ENCODE data around the gene ANKRD27.
"Not testable (repeated sequence)": the region's sequence is repeated elsewhere in the genome, so short reads cannot be mapped to it uniquely, and the experiment has no call there.

Gene ANKRD27

GRCh38 chr19:32603961-32604360 lies 71.0 kb downstream of the ANKRD27 start:
- no peak for DNase-seq (ENCODE audit: low spot score)

GRCh38 chr19:32599736-32600157 lies 75.2 kb downstream of the ANKRD27 start:
- DNase-seq (ENCODE audit: low spot score): peak; percentile 73

GRCh38 chr19:32599258-32599657 lies 75.7 kb downstream of the ANKRD27 start:
- DNase-seq (ENCODE audit: low spot score): no peak

- no peak for DNase-seq (ENCODE audit: low spot score)
These were observed 77.0 kb downstream of the ANKRD27 start for GRCh38 chr19:32598022-32598421.

- DNase-seq (ENCODE audit: low spot score): no peak
These were observed 79.5 kb downstream of the ANKRD27 start for GRCh38 chr19:32595491-32595890.

DNA sequence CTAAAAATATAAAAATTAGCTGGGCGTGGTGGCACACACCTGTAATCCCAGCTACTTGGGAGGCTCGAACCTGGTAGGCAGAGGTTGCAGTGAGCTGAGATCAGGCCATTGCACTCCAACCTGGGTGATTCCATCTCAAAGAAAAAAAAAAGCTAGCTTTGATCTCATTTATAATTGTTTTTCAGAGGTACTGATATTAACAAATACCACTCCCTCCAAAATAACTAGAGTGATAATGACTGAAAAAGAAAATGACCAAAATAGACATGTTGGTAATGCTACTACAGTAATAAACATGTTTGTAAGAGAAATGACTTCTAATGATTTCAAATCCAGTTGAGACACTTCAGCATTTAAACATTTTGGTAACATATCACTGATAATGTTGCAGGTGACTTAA lies 81.0 kb downstream of the ANKRD27 start:
- no peak for DNase-seq (ENCODE audit: low spot score)

- not testable (repeated sequence) for DNase-seq (ENCODE audit: low spot score)
These were observed 87.1 kb downstream of the ANKRD27 start for GRCh38 chr19:32587747-32588504.

GRCh38 chr19:32581705-32582179 lies 93.2 kb downstream of the ANKRD27 start:
- peak; percentile 30 for DNase-seq (ENCODE audit: low spot score)

GRCh38 chr19:32580901-32581704 lies 93.9 kb downstream of the ANKRD27 start, which contains the start of gene PDCD5:
TSS of gene PDCD5 (plus strand) at chr19:32581190. CDS start at chr19:32581262, 72 bp downstream.
- DNase-seq (ENCODE audit: low spot score): peak; percentile 92

DNA sequence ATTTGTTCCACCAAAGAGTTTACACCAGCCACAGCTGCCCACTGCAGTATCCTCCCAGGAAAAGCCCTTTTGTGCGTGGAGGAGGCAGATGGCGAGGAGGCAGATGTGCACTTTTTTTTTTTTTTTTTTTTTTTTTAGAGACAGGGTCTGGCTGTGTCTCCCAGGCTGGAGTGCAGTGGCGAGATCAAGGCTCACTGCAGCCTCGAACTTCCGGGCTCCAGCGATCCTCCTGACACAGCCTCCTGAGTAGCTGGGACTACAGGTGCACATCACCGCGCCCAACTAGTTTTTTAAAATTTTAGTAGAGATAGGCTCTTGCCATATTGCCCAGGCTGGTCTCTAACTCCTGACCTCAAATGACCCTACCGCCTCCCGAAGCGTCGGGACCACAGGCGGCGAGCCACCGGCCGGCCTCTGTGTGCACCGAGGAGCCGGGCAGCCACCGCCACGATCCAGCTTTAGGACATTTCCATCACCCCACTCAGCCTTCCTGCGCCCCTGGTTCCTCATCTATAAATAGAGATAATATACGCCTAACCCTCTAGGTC lies 94.6 kb downstream of the ANKRD27 start:
- DNase-seq (ENCODE audit: low spot score): no peak

DNA sequence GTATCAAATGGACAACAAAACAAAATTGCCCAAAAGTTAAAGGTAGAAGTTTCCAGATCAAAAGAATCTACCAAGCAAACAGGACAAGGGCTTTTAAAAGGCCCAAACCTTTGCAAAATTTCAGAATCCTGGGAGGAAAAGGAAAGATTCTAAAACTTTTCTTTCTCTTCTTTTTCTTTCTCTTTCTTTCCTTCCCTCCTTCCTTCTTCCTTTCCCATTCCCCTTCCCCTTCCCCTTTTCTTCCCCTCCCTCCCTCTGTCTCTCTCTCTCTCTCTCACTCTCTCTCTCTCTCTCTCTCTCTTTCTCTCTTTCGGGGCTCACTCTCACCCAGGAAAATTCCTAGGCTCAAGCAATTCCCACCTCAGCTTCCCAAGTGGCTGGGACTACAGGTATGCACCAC lies 98.2 kb downstream of the ANKRD27 start:
- DNase-seq (ENCODE audit: low spot score): no peak

- DNase-seq (ENCODE audit: low spot score): no peak
These were observed 101.5 kb downstream of the ANKRD27 start for GRCh38 chr19:32573492-32573794.

GRCh38 chr19:32572700-32573491 lies 102.1 kb downstream of the ANKRD27 start:
- not testable (repeated sequence) for DNase-seq (ENCODE audit: low spot score)

DNA sequence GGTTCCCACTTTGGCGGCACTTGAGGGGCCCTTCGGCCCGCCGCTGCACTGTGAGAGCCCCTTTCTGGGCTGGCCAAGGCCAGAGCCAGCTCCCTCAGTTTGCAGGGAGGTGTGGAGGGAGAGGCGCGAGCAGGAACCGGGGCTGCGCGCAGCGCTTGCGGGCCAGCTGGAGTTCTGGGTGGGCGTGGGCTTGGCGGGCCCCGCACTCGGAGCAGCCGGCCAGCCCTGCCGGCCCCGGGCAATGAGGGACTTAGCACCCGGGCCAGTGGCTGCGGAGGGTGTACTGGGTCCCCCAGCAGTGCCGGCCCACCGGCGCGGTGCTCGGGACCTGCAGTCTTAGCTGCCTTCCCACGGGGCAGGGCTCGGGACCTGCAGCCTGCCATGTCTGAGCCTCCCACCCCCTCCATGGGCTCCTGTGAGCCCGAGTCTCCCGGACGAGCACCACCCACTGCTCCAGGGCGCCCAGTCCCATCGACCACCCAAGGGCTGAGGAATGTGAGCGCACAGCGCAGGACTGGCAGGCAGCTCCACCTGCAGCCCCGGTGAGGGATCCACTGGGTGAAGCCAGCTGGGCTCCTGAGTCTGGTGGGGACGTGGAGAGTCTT lies 103.4 kb downstream of the ANKRD27 start:
- DNase-seq (ENCODE audit: low spot score): not testable (repeated sequence)

DNA sequence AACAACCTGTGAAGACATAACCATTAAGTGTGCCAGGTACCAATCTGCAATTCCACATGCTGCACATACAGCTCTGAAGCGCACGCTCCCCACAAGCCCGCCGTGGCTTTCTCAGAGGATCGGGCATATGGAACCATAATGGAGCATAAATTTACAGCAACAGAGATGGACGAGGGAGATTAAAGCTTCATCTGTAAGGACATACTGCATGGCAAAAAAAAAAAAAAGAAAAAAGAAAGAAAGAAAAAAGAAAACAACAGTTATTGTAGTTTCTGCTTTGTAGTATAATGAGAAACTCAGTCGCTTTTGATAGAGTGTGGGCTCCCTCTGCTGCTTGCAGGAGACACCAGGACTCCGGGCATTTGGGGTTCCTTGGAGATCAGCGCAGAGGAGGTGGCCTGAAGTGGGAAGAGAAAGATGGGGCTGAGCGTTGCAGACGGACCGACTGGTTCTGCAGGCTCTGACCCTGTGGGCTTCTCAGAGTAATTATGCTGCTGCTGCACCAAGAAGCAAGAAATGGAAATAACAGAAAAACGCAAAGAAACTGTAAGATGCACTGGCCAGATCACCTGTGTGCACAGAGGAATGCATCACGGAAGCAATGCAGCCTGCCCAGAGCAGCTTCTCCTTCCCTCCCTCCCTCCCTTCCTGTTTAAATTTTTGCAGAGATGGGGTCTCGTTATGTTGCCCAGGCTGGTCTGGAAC lies 104.7 kb downstream of the ANKRD27 start:
- DNase-seq (ENCODE audit: low spot score): peak; percentile 46

GRCh38 chr19:32567486-32567885 lies 107.5 kb downstream of the ANKRD27 start:
- no peak for DNase-seq (ENCODE audit: low spot score)

DNA sequence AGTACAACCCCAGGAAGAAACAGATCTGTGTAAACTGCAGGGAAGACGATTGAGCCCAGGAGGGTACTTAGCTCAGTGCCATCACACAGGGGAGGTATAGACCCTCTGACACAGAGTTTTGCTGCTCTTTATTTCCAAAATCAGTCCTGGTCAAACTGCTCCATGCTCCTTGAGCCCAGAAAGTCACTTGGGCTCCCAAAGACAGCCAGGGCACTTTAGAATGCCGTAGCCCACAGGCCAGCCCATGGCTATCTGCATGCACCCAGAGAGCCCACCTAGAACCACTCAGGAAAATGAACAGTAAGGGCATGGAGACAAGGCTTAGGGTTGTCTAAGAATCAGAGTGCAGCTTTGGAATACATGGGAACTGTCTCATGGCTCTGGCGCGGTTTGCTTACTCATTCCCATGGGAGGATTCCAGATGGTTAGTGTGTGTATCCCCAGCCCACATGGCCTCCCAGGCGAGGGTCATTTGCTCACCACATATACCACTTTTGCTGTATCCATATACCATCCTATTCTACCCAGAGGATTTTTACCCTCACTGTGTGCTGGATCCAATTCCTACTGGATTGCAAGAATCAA lies 108.6 kb downstream of the ANKRD27 start:
- DNase-seq (ENCODE audit: low spot score): no peak

DNA sequence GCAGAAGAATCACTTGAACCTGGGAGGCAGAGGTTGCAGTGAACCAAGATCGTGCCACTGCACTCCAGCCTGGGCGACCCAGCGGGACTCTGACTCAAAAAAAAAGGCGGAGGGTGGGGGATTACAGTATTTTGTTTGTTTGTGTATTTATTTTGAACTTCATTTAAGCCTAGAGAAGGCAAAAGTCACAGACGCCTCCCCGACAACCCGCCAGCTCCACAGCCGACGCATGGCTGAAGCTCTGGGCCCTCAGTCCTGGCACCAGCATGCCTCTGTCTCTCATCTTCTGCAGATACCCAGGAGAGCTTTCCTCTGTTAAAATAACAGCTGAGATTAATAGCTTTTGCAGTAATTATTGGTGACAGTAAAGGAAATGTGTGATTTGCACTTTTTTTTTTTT lies 111.2 kb downstream of the ANKRD27 start:
- DNase-seq (ENCODE audit: low spot score): no peak

DNA sequence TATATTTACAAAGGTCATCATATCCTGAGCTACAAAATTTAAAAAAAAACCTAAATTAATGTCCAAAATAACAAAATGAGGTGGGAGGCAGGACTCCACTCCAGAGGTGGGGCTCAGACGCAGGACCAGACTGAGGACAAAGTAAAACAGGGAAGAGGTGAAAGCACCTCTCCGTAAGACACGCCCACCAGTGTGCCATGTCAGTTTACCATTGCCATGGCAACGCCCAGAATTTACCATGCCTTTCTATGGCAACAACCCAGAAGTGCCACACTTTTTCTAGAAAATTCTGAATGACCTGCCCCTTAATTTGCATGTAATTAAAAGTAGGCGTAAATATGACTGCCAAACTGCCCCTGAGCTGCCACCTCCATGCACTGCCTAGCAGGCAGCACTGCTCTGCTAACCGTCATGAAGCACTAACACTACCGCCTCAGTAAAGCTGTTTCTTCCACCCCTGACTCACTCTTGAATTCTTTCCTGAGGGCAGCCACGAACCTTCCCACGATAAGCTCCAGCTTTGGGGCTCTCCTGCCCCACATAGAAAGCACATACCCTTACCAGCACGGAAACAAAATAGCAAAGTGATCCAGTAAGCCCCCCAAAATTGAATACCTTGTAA lies 116.3 kb downstream of the ANKRD27 start:
- no peak for DNase-seq (ENCODE audit: low spot score)

GRCh38 chr19:32555786-32556185 lies 119.2 kb downstream of the ANKRD27 start:
- no peak for DNase-seq (ENCODE audit: low spot score)

All from NAMALWA (cell line).